T-helper 2 cell (primary cell): ENCODE results near the gene TCERG1L.

Source experiments
- DNase-seq, 5 experiments: peaks; one replicate each; pipeline versions ENCODE4 v3.0.0 to v3.0.0-alpha.2; 2012 to 2022

Gene TCERG1L

GRCh38 chr10:131270461-131271190 lies 40.9 kb downstream of the TCERG1L start:
- DNase-seq = no peak

- no peak for DNase-seq
Measured at GRCh38 chr10:131269776-131270460, 41.6 kb downstream of the TCERG1L start.

GRCh38 chr10:131267814-131268095 lies 43.8 kb downstream of the TCERG1L start:
- no peak for DNase-seq

GRCh38 chr10:131266936-131267813 lies 44.3 kb downstream of the TCERG1L start:
- no peak for DNase-seq

DNA sequence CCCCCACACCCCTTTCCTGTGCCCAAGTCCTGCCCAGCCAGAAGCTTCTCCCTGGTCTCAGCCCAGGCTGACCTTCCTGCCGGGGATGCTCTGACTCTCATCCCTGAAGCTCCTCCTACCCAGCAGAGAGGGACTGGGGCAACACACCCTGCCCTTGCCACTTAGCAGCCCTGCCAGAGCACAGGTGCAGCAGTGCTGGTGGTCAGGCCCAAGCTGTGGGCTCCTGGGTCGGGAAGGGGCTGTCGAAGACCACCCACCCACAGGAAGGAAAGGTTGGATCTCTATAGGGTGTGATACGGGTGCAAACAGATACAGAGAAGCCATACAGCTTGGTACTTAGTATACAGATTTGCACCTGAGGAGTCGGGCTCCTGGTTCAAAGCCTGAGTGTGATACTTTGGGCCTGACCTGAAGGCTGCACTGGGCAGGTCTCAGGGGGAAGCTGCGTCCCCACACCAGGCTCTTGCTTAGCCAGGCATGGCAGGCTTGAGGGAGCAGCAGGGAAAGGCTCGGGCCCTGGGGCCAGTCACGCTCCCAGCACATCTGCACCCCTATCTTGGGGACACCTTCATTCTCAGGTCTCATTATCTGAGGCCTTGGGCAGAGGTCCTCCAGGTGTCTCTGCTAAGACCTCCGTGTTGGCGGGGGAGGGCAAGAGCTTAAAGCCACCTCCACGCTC lies 47.3 kb downstream of the TCERG1L start:
- DNase-seq = no peak

GRCh38 chr10:131261890-131262475 lies 49.5 kb downstream of the TCERG1L start:
- DNase-seq = no peak

DNA sequence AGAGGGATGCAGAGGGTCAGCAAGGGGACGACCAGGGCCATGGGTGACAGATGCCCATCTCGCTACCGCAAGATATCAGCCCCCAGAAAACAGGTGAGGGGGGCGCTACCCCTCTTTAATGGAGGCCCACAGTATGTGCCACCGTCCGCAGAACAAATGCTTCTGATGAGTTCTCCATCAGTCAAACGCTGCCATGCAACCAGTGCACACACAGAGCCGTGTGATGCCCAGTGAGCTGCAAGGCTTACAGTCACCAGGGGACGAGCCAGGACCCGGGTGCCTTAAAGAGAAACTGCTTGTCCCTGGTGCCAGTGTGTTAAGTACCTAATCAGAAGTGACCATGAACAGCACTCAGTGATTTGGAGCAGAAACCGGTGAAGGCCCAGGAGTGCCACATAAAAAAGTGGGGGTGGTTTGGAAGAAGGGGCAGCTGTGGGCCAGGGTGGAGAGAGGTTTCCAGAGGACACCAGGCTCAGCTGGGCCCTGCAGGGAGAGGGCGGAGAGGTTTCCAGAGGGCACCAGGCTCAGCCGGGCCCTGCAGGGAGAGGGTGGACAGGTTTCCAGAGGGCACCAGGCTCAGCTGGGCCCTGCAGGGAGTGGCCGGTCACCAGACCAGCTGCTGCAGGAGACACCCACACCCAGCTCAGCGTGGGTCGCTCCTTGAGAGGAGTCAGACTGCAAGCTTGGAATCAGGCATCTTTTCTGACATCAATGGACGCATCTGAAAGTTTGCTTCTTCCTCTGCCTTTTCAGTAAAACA lies 50.9 kb downstream of the TCERG1L start:
- DNase-seq = no peak

GRCh38 chr10:131260031-131260430 lies 51.5 kb downstream of the TCERG1L start:
- no peak for DNase-seq

DNA sequence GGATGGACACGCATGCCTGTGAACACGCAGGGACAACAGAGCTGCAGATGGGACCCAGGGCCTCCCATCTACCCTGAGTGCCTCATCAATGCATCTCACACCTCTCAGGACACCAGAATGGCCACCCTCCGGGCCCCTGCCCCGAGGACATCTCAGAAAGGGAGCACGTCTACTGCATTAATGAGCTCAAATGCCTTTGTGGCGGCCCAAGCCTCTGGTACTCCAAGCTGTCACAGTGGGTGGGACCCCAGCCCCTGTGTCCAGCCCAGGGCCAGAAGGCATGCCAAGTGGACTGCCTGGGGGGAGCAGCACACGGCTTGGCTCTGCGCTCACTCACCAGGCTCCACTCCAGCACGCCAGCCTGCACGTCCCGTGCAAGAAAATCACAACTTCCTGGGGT lies 52.0 kb downstream of the TCERG1L start:
- DNase-seq = no peak

DNA sequence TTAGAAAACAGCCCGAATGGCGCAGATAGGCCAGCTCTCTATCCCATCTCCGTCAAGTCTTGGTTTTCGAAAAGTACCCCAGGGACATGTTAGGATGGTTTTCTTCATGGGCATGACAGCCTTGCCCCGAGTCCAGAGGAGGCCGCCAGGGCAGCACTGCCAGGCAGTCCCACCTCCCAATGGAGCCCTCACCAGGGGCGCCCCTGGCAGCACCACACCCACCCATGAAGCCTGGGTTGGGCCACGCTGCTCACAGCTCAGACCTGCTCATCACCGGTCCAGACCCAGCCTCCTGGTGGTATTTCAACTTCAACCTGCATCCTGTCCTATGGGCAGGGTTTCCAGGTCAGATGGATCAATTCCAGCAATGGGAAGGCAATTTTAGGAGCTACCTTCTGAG lies 53.3 kb downstream of the TCERG1L start:
- no peak for DNase-seq

GRCh38 chr10:131257027-131257426 lies 54.5 kb downstream of the TCERG1L start:
- DNase-seq = no peak

- DNase-seq = no peak
Measured at GRCh38 chr10:131254859-131255252, 56.7 kb downstream of the TCERG1L start.

GRCh38 chr10:131253931-131254858 lies 57.3 kb downstream of the TCERG1L start:
- DNase-seq = no peak

GRCh38 chr10:131252567-131253276 lies 58.8 kb downstream of the TCERG1L start:
- no peak for DNase-seq

DNA sequence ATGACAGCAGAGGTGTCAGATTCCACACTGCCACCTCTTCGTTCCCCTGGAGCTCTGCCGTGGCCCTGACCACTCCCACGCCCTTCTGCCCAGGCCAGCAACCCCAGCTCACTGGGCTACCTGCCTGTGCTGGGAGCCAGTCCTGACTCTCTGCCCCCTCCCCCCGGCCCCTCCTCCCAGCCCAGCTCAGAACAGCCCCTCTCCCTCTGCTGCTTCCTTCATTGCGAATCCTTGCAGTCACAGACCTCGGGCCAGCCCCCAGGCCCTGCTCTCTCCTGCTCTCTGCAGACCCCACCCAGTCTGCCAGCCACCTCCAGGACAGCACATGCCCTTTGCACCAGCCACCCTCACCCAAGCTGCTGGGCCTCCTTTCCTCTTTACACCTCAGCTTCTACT lies 60.4 kb downstream of the TCERG1L start:
- no peak for DNase-seq

GRCh38 chr10:131250454-131251145 lies 60.9 kb downstream of the TCERG1L start:
- no peak for DNase-seq

- DNase-seq = no peak
Measured at GRCh38 chr10:131249955-131250344, 61.6 kb downstream of the TCERG1L start.

- no peak for DNase-seq
Measured at GRCh38 chr10:131249238-131249954, 62.1 kb downstream of the TCERG1L start.
